Measurements from ENCODE around the gene WDR7.

WDR7 gene

DNA sequence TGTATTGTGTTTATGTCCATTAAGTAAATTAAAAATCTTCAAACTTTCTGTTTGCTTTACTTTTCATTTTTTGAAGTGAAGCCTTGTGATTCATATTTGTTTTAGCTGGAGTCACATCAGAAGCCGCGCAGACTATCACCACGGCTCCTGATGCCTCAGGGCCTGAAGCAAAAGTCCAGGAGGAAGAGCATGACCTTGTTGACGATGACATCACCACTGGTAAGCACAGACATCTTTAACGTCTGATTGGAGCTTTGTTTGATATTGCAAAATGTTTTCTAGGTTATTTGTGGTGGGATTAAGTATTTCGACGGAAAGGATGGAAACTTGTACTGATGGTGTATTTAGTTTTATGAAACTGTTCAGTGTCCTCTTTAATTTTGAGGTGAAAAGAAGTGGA is 164.8 kb downstream of the WDR7 start:
- no peak for DNase-seq

- DNase-seq: no peak
Observed at GRCh38 chr18:56823986-56824565, 172.9 kb downstream of the WDR7 start.

GRCh38 chr18:56825321-56825720 is 174.2 kb downstream of the WDR7 start:
- no peak for DNase-seq

DNA sequence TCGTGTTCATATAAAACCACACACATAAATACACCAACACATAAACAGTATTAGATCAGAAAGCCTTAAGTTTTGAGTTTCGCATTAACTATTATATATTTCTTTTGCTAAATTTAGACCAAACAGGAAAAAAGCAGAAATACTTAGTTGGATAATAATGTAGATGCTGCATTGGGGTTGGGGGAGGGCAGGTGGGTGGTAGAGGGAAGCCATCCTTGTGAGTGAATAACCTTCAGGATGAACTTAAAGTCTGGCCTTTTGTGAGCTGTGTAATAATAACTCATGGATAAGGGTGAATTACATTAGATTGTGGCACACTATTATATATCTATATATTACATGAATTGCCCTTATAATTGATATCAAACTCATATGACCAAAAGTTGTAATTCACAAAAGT is 174.7 kb downstream of the WDR7 start:
- no peak for DNase-seq

GRCh38 chr18:56831988-56832387 is 180.8 kb downstream of the WDR7 start:
- no peak for DNase-seq

GRCh38 chr18:56835331-56835730 is 184.2 kb downstream of the WDR7 start:
- no peak for DNase-seq

GRCh38 chr18:56836173-56836572 is 185.0 kb downstream of the WDR7 start:
- no peak for DNase-seq

- no peak for DNase-seq
Observed at GRCh38 chr18:56841836-56842235, 190.7 kb downstream of the WDR7 start.

DNA sequence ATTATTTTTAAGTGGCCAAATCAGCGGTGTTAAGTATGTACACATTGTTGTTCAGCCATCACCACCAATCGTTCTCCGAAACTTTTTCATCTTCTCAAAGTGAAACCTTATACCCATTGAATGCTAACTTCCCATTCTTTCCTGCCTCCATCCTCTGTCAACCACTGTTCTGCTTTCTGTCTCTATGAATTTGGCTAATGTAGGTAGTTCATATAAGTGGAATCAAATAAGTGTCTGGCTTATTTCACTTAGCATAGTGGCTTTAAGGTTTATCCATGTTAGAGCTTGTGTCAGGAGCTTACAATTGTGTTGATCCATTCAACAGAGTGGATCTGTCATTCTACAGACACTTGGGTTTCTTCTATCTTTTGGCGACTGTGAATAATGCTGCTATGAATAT is 192.1 kb downstream of the WDR7 start:
- no peak for DNase-seq

DNA sequence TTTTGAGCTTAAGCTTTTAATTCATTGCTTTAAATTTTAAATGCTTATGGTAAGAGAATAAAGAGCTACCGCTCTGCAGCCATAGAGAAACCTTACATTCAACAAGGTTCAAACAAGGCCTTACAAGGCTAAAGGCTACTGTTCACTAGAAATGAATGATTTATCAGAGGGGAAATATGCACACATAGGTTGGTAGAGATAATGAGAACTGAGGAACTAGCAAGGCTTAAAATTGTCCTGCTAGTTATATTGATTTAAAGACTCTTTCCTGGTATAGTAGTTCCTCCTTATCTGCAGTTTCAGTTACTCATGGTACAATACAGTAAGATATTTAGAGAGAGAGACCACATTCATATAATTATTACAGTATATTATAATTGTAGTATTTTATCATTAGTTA is 193.4 kb downstream of the WDR7 start:
- no peak for DNase-seq

GRCh38 chr18:56851774-56852173 is 200.6 kb downstream of the WDR7 start:
- no peak for DNase-seq

DNA sequence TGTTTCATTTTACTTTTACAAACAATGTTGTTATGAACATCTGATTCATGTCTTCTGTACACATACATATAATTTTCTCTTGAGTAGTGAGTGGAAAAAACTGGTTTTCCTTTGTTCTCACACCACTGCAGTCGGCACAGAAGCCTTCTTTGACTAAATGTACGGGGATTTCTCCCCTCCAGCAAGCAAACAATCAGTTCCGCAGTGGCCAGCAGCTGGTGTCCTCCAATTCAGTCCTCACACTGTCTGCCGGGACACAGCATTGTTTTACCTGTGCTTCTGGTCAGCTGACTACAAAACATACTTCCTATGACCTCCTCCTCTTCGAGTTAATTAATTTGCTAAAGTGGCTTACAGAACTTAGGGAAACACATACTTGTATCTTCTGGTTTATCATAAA is 202.8 kb downstream of the WDR7 start:
- DNase-seq: no peak

DNA sequence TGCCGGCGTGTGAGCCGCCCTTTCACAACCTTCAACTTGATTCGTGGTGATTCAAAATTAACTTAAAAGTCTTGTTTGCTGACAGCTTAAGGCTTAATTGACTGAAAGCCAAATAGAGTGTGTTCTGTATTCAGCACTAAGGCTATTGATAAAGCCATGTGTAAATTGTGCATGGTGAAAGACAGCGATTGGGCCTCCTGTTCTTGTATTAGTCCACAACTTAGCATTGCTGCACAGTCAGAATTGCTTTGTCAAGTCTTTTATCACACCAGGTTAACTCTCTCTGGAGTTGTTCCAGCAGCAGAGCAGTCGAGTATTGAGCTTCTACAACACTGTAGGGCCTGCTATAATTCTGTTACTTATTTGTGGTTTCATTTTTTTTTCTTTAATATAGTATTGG is 210.1 kb downstream of the WDR7 start:
- DNase-seq: no peak

GRCh38 chr18:56869189-56869777 is 218.1 kb downstream of the WDR7 start:
- DNase-seq: no peak

DNA sequence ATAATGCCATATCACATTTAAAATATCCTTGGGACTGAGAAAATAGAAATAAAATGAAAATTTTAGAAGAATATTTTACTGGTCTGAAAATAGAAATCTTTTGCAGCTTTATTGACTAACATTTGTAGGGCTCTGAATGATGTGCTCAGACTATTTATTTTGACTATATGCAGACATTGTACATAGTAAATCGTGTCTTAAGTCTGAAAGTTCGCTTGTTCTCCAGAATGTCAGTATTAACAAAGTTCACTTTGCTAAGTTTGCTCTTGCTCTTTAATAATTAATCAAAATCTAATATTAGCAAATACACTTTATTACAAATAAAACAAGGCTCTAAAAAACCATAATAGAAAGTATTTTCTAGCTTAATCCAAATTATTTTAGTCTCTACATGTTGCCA is 219.8 kb downstream of the WDR7 start:
- no peak for DNase-seq

GRCh38 chr18:56872140-56872539 is 221.0 kb downstream of the WDR7 start:
- no peak for DNase-seq

GRCh38 chr18:56873441-56874140 is 222.4 kb downstream of the WDR7 start:
- DNase-seq: no peak

- no peak for DNase-seq
Observed at GRCh38 chr18:56878711-56879110, 227.6 kb downstream of the WDR7 start.

- DNase-seq: no peak
Observed at GRCh38 chr18:56884511-56884910, 233.4 kb downstream of the WDR7 start.

DNA sequence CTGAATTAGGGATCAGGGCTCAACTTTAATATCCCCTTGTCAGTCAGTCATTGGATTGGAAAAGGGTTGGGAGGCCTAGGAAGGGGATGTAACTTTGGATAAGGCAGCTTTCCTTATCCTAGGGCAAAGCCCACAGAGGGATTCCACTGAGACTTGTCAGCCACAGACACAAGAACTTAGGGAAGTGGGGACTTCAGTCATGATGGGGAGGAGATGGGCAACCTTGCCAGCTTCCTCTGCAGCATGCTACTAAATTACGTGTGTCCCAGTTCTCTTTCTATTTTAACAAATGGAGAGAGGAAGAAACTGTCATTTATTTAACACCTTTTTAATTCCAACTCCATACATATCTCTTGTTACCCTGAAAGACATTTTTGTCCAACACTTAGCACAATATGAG is 237.8 kb downstream of the WDR7 start:
- DNase-seq: no peak

- DNase-seq: no peak
Observed at GRCh38 chr18:56889621-56890020, 238.5 kb downstream of the WDR7 start.

DNA sequence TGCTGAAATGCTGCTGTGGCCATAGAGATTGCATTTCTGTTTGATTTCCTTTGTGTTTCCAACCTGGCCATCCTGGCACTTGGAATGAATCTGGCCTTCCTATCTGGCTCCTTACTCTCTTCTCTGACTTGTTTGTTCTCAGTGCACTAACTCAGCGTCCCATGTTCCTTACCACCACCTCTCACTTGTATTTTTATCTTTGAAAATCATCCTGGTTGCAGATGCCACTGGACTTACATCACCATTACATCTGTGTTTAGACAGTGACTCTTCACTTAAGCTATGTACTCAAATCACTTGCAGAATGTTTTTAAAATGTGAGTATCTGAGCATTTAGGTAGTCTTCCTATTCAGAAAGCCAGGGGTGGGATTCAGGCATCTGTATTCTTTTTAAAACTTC is 239.5 kb downstream of the WDR7 start:
- DNase-seq: no peak

DNA sequence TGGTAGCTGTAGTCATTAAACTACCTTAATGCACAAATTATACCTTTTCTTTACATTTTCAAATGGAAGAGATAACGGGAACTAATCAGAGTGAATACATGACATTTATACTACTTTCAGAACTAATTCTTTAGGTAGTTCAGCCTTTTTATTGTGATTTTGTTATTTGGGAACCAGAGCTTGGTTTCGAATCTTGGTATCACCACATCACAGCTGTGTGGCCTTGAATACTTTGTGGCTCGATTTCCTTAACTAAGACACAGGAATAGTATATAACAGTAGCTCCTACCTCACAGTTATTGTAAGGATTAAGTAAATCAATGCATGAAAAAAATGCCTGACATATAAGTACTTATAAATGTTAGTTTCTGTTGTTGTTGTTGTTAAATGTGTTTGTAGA is 240.0 kb downstream of the WDR7 start:
- DNase-seq: no peak

DNA sequence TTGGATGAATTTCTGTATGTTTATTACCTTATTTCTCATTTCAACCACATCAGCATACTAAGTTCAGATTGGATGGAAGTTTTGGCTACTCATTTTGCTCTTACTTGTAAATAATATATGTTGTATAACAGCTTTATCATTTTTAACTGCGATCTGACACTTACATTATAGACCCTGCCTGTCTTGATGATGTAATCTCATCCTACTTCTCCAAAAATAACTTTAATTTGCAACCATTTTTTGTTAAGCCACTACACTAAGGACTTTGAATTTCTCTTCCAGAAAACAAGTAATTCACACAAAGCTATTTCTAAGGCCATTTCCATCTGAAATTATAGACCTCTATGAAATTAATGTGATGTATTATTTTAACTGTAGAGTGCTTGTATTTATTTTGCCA is 240.7 kb downstream of the WDR7 start:
- no peak for DNase-seq

GRCh38 chr18:56897122-56897521 is 246.0 kb downstream of the WDR7 start:
- DNase-seq: no peak
